Gastroesophageal sphincter (tissue), 4 donors: Measurements from ENCODE around the gene BNIP5. TPM values are rescaled to one million over a fixed set of nuclear protein-coding genes. Genes with fewer than 3 reads are reported as not detected.

Experiments used
- ATAC-seq: fragments of 150-250 bp; one replicate; pipeline ENCODE4 v1.9.1; 2016; ENCODE audit warnings: mild to moderate bottlenecking, moderate library complexity
- H3K27ac ChIP-seq, 4 donors: fragments of 200-600 bp; sonication (generic) in 3 of 4; 1 replicate in 3 of 4; 2 replicates in 1 of 4; pipeline ENCODE4 v1.5.1; 2016 to 2019
- H3K27me3 ChIP-seq: fragments of 200-600 bp; sonication (generic); one replicate; pipeline ENCODE4 v1.5.1; 2019
- H3K36me3 ChIP-seq, 2 donors: fragments of 200-600 bp; sonication (generic); one replicate each; pipeline ENCODE4 v1.5.1; 2019; ENCODE audit warnings: control low read depth in 1 of 2
- H3K4me1 ChIP-seq, 3 donors: fragments of 200-600 bp; sonication (generic); 1 replicate in 2 of 3; 2 replicates in 1 of 3; pipeline ENCODE4 v1.5.1; 2016 to 2019; ENCODE audit warnings: control low read depth in 2 of 3
- H3K4me3 ChIP-seq, 2 donors: fragments of 200-600 bp; sonication (generic); one replicate each; pipeline ENCODE4 v1.5.1; 2019; ENCODE audit warnings: mild to moderate bottlenecking in 1 of 2, moderate library complexity in 1 of 2
- H3K9me3 ChIP-seq, 3 donors: fragments of 200-600 bp; sonication (generic); one replicate each; pipeline ENCODE4 v1.5.1; 2017 to 2019; ENCODE audit warnings: control low read depth in 2 of 3
- CTCF ChIP-seq, 4 experiments: fragments of 200-600 bp in 2 of 4; fragments of 450-650 bp in 2 of 4; sonication (generic) in 1 of 4; IDR thresholded peaks; one replicate each; pipeline ENCODE4 v1.5.1; 2017 to 2019; ENCODE audit warnings: antibody characterized with exemption in 4 of 4, mild to moderate bottlenecking in 2 of 4, moderate library complexity in 2 of 4
- EP300 ChIP-seq: sonication (generic); formaldehyde crosslinking; IDR thresholded peaks from one replicate; pipeline ENCODE4 v1.6.1; 2017; ENCODE audit warnings: antibody characterized with exemption, mild to moderate bottlenecking
- POLR2A ChIP-seq, 2 donors: fragments of 450-650 bp; IDR thresholded peaks; one replicate each; pipeline ENCODE4 v1.6.1; 2017; ENCODE audit warnings: antibody characterized with exemption in 2 of 2, mild to moderate bottlenecking in 2 of 2, moderate library complexity in 1 of 2
- POLR2AphosphoS5 ChIP-seq: sonication (generic); formaldehyde crosslinking; IDR thresholded peaks from one replicate; pipeline ENCODE4 v1.6.1; 2017; ENCODE audit warnings: antibody characterized with exemption
- WGBS, 2 donors: methylation state at CpG; one replicate each; pipeline ENCODE4 v1.1.5; 2018; ENCODE audit warnings: low coverage in 1 of 2; 5-methylcytosine and 5-hydroxymethylcytosine counted together
- total RNA-seq, 4 donors: library from RNA; depleted of rRNA; stranded (reverse); fragments of >200 nt; gene quantifications; one replicate each; pipeline ENCODE4 v1.1.0, GENCODE V29; 2016

The BNIP5 gene
- total RNA-seq, 4 donors from 2014 or later: not detected

GRCh38 chr6:36273067-36273466, 63.6 kb downstream of the BNIP5 start:
- peaks cover 49% of the 10 kb centered on the region for H3K27me3 ChIP-seq
- TF ChIP-seq POLR2AphosphoS5: no peak
- no peak for TF ChIP-seq CTCF (IDR thresholded peaks at IDR 0.05)
- no peak for TF ChIP-seq EP300
- no peak for TF ChIP-seq POLR2A (IDR thresholded peaks at IDR 0.05)
- no peaks in the 10 kb centered on the region for H3K36me3 ChIP-seq
- no peaks in the 10 kb centered on the region for H3K9me3 ChIP-seq
- H3K4me3 ChIP-seq: no peak overlapping the region
- H3K27ac ChIP-seq: no peak overlapping the region
- WGBS, 2 donors: 82 to 100% methylated on average over 3 to 4 of the region's 5 CpGs
- peaks cover 0 to 8% (median 0%) of the 10 kb centered on the region in 3 donors for H3K4me1 ChIP-seq
- no peak for ATAC-seq

- no peak for ATAC-seq
- Histone ChIP-seq H3K36me3 (no peaks in the 10 kb centered on the region), H3K4me1 (peaks cover 0 to 8% (median 0%) of the 10 kb centered on the region in 3 donors), H3K27ac (no peak overlapping the region), H3K9me3 (no peaks in the 10 kb centered on the region), H3K27me3 (peaks cover 43% of the 10 kb centered on the region), H3K4me3 (no peak overlapping the region)
- WGBS, 2 donors: 84 to 97% methylated on average over 5 to 7 of the region's 8 CpGs
- no peak for TF ChIP-seq POLR2A (IDR thresholded peaks at IDR 0.05)
- no peak for TF ChIP-seq CTCF (IDR thresholded peaks at IDR 0.05)
- no peak for TF ChIP-seq POLR2AphosphoS5
- no peak for TF ChIP-seq EP300
These were observed 64.5 kb downstream of the BNIP5 start for GRCh38 chr6:36272234-36272633.

- 67% methylated on average over 3 of the region's 32 CpGs; no CpG with 5 or more reads in 1 of the 2 donors for WGBS, 2 donors
- Histone ChIP-seq H3K4me3 (no peak within 1 kb of the TSS), H3K36me3 (no peaks in the 10 kb centered on the region), H3K27ac (no peak within 1 kb of the TSS), H3K4me1 (peaks cover 0 to 8% (median 0%) of the 10 kb centered on the region in 3 donors), H3K27me3 (peaks cover 36% of the 10 kb centered on the region), H3K9me3 (peaks cover 0 to 14% (median 0%) of the 10 kb centered on the region in 3 donors)
- no peak for ATAC-seq
- no peak for TF ChIP-seq POLR2AphosphoS5
- no peak for TF ChIP-seq POLR2A (IDR thresholded peaks at IDR 0.05)
- TF ChIP-seq EP300: no peak
- TF ChIP-seq CTCF (IDR thresholded peaks at IDR 0.05): no peak
These were observed 66.6 kb downstream of the BNIP5 start, which contains the start of gene PNPLA1 for GRCh38 chr6:36269834-36270705. Gene PNPLA1, plus strand, starts transcription at chr6:36270060. Its CDS starts 400 bp downstream, at chr6:36270460.

GRCh38 chr6:36268478-36269275, 68.0 kb downstream of the BNIP5 start:
- peaks cover 0 to 8% (median 0%) of the 10 kb centered on the region in 3 donors for H3K4me1 ChIP-seq
- 37 to 41% methylated on average over 5 to 6 of the region's 12 CpGs for WGBS, 2 donors
- peaks cover 38% of the 10 kb centered on the region for H3K27me3 ChIP-seq
- H3K4me3 ChIP-seq: no peak overlapping the region
- no peak for TF ChIP-seq EP300
- ATAC-seq: no peak
- peaks cover 0 to 14% (median 0%) of the 10 kb centered on the region in 3 donors for H3K9me3 ChIP-seq
- H3K36me3 ChIP-seq: no peaks in the 10 kb centered on the region
- H3K27ac ChIP-seq: no peak overlapping the region

GRCh38 chr6:36267731-36268477, 68.8 kb downstream of the BNIP5 start:
- WGBS, 2 donors: 98 to 100% methylated on average over 3 to 4 of the region's 4 CpGs
- Histone ChIP-seq H3K27ac (no peak overlapping the region), H3K4me1 (peaks cover 0 to 8% (median 0%) of the 10 kb centered on the region in 3 donors), H3K9me3 (peaks cover 0 to 14% (median 0%) of the 10 kb centered on the region in 3 donors), H3K36me3 (no peaks in the 10 kb centered on the region), H3K27me3 (peaks cover 36% of the 10 kb centered on the region), H3K4me3 (no peak overlapping the region)
- no peak for TF ChIP-seq EP300
- TF ChIP-seq CTCF (IDR thresholded peaks at IDR 0.05): no peak
- no peak for TF ChIP-seq POLR2A (IDR thresholded peaks at IDR 0.05)
- no peak for TF ChIP-seq POLR2AphosphoS5
- ATAC-seq: no peak
